ENCODE data around the gene GLIPR1L2.
"Not testable (repeated sequence)": the region's sequence is repeated elsewhere in the genome, so short reads cannot be mapped to it uniquely, and the experiment has no call there.

Gene GLIPR1L2

DNA sequence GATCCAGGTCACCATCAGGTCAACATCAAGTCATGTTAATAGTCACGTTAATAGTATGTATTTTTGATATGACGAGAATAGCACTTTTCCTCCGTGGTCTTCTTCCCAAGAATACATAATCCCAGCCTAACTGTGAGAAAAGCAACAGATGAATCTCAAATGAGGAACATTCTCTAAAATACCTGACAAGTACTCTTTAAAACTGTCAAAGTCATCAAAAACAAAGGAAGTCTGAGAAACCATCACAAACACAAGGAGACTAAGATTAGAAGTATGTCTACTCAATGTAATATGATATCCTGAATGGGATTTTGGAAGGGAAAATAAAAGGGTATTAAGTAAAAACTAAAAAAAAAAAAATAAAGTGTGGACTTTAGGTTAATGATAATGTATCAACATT lies 52.8 kb downstream of the GLIPR1L2 start:
- H3K9me3 ChIP-seq (ENCODE audit: control insufficient read depth in 1 of 2, low read length in 2 of 2): no peaks in the 10 kb centered on the region
- H3K27ac ChIP-seq (ENCODE audit: low read depth, low read length): no peak overlapping the region
- peaks cover 0 to 5% of the 10 kb centered on the region in 2 donors for H3K4me1 ChIP-seq (ENCODE audit: control insufficient read depth in 1 of 2, insufficient read depth in 2 of 2, low read length in 2 of 2)
- no peaks in the 10 kb centered on the region for H3K36me3 ChIP-seq (ENCODE audit: control insufficient read depth in 1 of 2, insufficient read depth in 2 of 2, low read length in 2 of 2)
- H3K27me3 ChIP-seq (ENCODE audit: control insufficient read depth in 1 of 2, insufficient read depth in 2 of 2, low read length in 2 of 2): no peaks in the 10 kb centered on the region
- no peak overlapping the region for H3K4me3 ChIP-seq (ENCODE audit: low read depth in 1 of 2, low read length in 2 of 2)
- no peak overlapping the region for H3K9ac ChIP-seq (ENCODE audit: low read depth in 1 of 2, low read length in 2 of 2)

DNA sequence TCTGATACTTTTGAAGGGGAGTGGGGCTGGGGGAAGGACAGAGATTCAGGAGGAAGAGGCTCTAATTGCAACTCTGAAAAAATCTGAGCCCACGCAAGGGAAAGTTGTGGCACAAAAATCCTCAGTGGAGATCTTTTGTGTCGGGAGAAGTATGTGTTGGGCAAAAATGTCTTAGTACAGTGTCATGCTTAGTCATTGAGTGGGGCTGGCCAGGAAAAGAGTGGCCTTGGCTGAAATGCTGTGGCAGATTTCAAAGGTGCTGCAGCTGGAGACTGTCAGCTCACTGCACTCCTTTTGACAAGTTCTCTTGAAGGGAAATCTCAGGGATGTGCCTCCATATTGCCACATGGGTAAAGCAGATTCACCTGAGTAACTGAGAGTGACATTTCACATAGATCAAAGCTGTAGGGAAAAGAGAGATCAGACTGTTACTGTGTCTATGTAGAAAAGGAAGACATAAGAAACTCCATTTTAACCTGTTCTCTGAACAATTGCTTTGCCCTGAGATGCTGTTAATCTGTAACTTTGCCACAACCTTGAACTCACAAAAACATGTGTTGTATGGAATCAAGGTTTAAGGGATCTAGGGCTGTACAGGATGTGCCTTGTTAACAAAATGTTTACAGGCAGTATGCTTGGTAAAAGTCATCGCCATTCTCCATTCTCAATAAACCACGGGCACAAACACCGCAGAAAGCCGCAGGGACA lies 53.7 kb downstream of the GLIPR1L2 start:
- Histone ChIP-seq H3K9ac (ENCODE audit: low read depth in 1 of 2, low read length in 2 of 2) (no peak overlapping the region), H3K4me1 (ENCODE audit: control insufficient read depth in 1 of 2, insufficient read depth in 2 of 2, low read length in 2 of 2) (peaks cover 0 to 5% of the 10 kb centered on the region in 2 donors), H3K9me3 (ENCODE audit: control insufficient read depth in 1 of 2, low read length in 2 of 2) (no peaks in the 10 kb centered on the region), H3K4me3 (ENCODE audit: low read depth in 1 of 2, low read length in 2 of 2) (no peak overlapping the region), H3K27me3 (ENCODE audit: control insufficient read depth in 1 of 2, insufficient read depth in 2 of 2, low read length in 2 of 2) (no peaks in the 10 kb centered on the region), H3K27ac (ENCODE audit: low read depth, low read length) (no peak overlapping the region), H3K36me3 (ENCODE audit: control insufficient read depth in 1 of 2, insufficient read depth in 2 of 2, low read length in 2 of 2) (no peaks in the 10 kb centered on the region)

DNA sequence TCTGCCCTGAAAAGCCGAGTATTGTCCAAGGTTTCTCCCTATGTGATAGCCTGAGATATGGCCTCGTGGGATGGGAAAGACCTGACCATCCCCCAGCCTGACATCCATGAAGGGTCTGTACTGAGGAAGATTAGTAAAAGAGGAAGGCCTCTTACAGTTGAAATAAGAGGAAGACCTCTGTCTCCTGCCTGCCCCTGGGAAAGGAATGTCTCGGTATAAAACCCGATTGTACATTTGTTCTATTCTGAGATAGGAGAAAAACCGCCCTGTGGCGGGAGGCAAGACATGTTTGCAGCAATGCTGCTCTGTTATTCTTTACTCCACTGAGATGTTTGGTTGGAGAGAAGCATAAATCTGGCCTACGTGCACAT lies 54.2 kb downstream of the GLIPR1L2 start:
- H3K27me3 ChIP-seq (ENCODE audit: control insufficient read depth in 1 of 2, insufficient read depth in 2 of 2, low read length in 2 of 2); H3K9me3 ChIP-seq (ENCODE audit: control insufficient read depth in 1 of 2, low read length in 2 of 2); H3K4me3 ChIP-seq (ENCODE audit: low read depth in 1 of 2, low read length in 2 of 2); H3K27ac ChIP-seq (ENCODE audit: low read depth, low read length); H3K4me1 ChIP-seq (ENCODE audit: control insufficient read depth in 1 of 2, insufficient read depth in 2 of 2, low read length in 2 of 2); H3K36me3 ChIP-seq (ENCODE audit: control insufficient read depth in 1 of 2, insufficient read depth in 2 of 2, low read length in 2 of 2); H3K9ac ChIP-seq (ENCODE audit: low read depth in 1 of 2, low read length in 2 of 2): not testable (repeated sequence)

DNA sequence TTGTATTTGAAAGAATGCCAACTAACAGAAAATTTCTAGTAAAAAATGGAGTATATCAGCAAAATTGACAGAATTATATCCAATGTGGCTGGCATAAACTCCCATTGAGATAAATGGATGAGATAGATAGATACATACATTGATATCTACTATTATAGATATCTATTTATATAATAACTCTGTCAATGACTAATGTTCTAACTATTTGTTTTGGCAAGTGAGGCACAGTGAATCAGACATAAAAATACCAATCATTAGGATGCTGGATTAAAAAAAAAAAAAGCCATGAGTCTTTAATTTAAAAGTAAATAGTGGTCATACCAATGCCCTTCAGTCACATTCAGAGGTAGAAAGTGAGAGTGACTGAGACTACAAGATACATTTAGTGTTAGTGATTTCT lies 56.0 kb downstream of the GLIPR1L2 start:
- Histone ChIP-seq H3K36me3 (ENCODE audit: control insufficient read depth in 1 of 2, insufficient read depth in 2 of 2, low read length in 2 of 2) (no peaks in the 10 kb centered on the region), H3K9me3 (ENCODE audit: control insufficient read depth in 1 of 2, low read length in 2 of 2) (no peaks in the 10 kb centered on the region), H3K4me3 (ENCODE audit: low read depth in 1 of 2, low read length in 2 of 2) (no peak overlapping the region), H3K4me1 (ENCODE audit: control insufficient read depth in 1 of 2, insufficient read depth in 2 of 2, low read length in 2 of 2) (peaks cover 0 to 5% of the 10 kb centered on the region in 2 donors), H3K27me3 (ENCODE audit: control insufficient read depth in 1 of 2, insufficient read depth in 2 of 2, low read length in 2 of 2) (no peaks in the 10 kb centered on the region), H3K9ac (ENCODE audit: low read depth in 1 of 2, low read length in 2 of 2) (no peak overlapping the region), H3K27ac (ENCODE audit: low read depth, low read length) (no peak overlapping the region)

DNA sequence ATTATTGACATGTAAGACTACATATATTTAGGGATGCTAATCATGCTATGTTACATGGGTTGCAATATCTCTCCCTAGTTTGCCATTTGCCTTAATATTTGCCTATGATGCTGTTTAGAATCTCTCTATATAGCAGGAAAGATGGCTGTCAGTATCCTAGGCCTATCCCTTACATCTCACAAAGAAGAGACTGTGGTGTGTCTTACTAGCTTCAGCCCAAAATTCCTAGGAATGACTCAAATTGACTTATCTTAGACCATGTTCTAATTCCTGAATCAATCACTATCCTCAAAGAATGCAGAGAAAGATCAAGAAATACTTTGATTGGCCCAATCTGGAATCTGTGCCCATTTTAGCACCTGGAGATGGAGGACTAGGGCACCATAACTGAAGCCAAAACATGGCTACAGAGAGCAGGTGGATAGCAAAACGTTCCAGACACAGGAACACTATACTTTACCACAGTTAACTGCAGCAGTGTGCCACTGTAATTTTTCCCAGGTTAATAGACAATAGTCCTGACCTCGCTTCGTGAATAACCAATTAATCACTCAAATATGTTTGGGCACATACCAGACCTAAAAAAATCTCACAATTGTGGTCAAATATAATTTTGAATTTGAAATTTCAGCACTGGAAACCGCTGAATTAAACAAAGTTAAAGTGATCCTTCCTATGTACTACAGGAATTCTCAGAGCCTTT lies 57.0 kb downstream of the GLIPR1L2 start:
- Histone ChIP-seq H3K9me3 (ENCODE audit: control insufficient read depth in 1 of 2, low read length in 2 of 2) (no peaks in the 10 kb centered on the region), H3K27ac (ENCODE audit: low read depth, low read length) (no peak overlapping the region), H3K36me3 (ENCODE audit: control insufficient read depth in 1 of 2, insufficient read depth in 2 of 2, low read length in 2 of 2) (no peaks in the 10 kb centered on the region), H3K9ac (ENCODE audit: low read depth in 1 of 2, low read length in 2 of 2) (no peak overlapping the region), H3K4me1 (ENCODE audit: control insufficient read depth in 1 of 2, insufficient read depth in 2 of 2, low read length in 2 of 2) (peaks cover 0 to 3% of the 10 kb centered on the region in 2 donors), H3K4me3 (ENCODE audit: low read depth in 1 of 2, low read length in 2 of 2) (no peak overlapping the region), H3K27me3 (ENCODE audit: control insufficient read depth in 1 of 2, insufficient read depth in 2 of 2, low read length in 2 of 2) (no peaks in the 10 kb centered on the region)

DNA sequence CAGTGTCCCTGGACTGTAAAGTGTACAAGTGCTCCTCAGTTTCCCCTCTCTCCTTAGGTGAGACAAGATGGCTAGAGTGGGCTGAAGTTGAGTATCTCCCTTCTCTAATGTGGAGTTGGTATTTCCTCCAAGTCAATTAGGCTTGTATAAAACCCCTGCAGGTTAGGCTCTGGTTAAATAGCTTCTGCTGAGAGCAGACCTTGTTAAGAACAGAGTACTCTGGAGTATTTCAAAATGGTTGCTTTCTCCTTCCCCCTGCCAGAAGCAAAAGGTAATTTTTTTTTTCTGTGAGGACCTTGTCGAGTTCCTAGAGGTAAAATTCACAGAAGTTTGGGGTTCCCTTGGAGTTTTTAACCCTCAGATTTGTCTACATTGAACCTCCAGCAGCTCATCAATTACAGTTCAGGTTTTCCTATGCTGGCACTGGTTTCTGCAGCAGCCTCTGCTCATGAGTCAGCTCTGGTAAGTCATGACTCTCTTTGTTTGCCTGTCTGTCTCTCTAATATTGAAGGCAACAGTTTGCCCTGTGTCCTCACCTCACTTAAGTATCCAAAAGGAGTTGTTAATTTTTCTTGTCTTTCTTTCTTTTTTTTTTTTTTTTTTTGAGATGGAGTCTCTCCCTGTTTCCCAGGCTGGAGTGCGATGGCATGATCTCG lies 61.9 kb downstream of the GLIPR1L2 start:
- Histone ChIP-seq H3K4me3 (ENCODE audit: low read depth in 1 of 2, low read length in 2 of 2) (no peak overlapping the region), H3K36me3 (ENCODE audit: control insufficient read depth in 1 of 2, insufficient read depth in 2 of 2, low read length in 2 of 2) (no peaks in the 10 kb centered on the region), H3K27me3 (ENCODE audit: control insufficient read depth in 1 of 2, insufficient read depth in 2 of 2, low read length in 2 of 2) (no peaks in the 10 kb centered on the region), H3K9me3 (ENCODE audit: control insufficient read depth in 1 of 2, low read length in 2 of 2) (no peaks in the 10 kb centered on the region), H3K27ac (ENCODE audit: low read depth, low read length) (no peak overlapping the region), H3K9ac (ENCODE audit: low read depth in 1 of 2, low read length in 2 of 2) (no peak overlapping the region), H3K4me1 (ENCODE audit: control insufficient read depth in 1 of 2, insufficient read depth in 2 of 2, low read length in 2 of 2) (no peaks in the 10 kb centered on the region)

DNA sequence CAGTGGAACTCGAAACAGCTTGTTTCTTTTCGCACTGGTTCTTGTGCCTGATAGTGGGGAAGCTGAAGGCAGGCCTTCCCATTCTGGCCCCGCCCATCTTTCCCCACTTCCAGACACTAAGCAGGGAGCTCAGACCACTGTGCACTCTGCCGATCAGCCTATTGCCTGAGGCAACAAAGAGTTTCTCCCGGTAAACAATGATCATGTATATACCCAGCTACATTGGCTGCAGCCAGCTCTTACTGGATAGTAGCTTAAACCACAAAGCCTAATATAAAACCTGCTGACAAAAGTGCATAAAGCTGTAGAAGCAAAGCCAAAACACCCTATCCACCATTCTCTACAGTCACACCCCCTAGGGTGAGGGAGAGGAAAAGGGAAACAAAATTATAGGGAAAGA lies 65.0 kb downstream of the GLIPR1L2 start:
- H3K27me3 ChIP-seq (ENCODE audit: control insufficient read depth in 1 of 2, insufficient read depth in 2 of 2, low read length in 2 of 2): no peaks in the 10 kb centered on the region
- H3K4me1 ChIP-seq (ENCODE audit: control insufficient read depth in 1 of 2, insufficient read depth in 2 of 2, low read length in 2 of 2): no peaks in the 10 kb centered on the region
- peaks cover 3% of the 10 kb centered on the region in 2 donors for H3K9me3 ChIP-seq (ENCODE audit: control insufficient read depth in 1 of 2, low read length in 2 of 2)
- no peaks in the 10 kb centered on the region for H3K36me3 ChIP-seq (ENCODE audit: control insufficient read depth in 1 of 2, insufficient read depth in 2 of 2, low read length in 2 of 2)
- H3K27ac ChIP-seq (ENCODE audit: low read depth, low read length): no peak overlapping the region
- no peak overlapping the region for H3K4me3 ChIP-seq (ENCODE audit: low read depth in 1 of 2, low read length in 2 of 2)
- no peak overlapping the region for H3K9ac ChIP-seq (ENCODE audit: low read depth in 1 of 2, low read length in 2 of 2)

DNA sequence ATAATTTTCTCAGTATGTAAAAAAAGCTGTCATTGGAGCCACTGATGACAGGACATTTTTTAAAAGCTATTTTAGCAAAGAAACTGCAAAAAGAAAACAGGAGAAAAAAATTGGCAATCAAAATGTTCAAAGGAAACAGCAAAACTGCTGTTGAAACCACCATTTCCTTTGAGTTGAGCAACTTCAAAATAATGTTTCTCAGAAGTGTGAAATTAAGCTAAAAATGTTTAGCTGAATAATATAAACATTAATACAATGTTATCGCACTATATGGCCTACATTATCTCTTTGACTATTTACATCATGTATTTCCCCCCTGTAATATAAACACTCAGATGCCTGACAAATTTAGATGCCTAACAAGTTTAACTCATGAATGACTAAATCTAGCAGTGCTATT lies 66.3 kb downstream of the GLIPR1L2 start:
- Histone ChIP-seq H3K9ac (ENCODE audit: low read depth in 1 of 2, low read length in 2 of 2) (no peak overlapping the region), H3K27me3 (ENCODE audit: control insufficient read depth in 1 of 2, insufficient read depth in 2 of 2, low read length in 2 of 2) (no peaks in the 10 kb centered on the region), H3K9me3 (ENCODE audit: control insufficient read depth in 1 of 2, low read length in 2 of 2) (peaks cover 3% of the 10 kb centered on the region in 2 donors), H3K36me3 (ENCODE audit: control insufficient read depth in 1 of 2, insufficient read depth in 2 of 2, low read length in 2 of 2) (no peaks in the 10 kb centered on the region), H3K4me3 (ENCODE audit: low read depth in 1 of 2, low read length in 2 of 2) (no peak overlapping the region), H3K4me1 (ENCODE audit: control insufficient read depth in 1 of 2, insufficient read depth in 2 of 2, low read length in 2 of 2) (no peaks in the 10 kb centered on the region), H3K27ac (ENCODE audit: low read depth, low read length) (no peak overlapping the region)

DNA sequence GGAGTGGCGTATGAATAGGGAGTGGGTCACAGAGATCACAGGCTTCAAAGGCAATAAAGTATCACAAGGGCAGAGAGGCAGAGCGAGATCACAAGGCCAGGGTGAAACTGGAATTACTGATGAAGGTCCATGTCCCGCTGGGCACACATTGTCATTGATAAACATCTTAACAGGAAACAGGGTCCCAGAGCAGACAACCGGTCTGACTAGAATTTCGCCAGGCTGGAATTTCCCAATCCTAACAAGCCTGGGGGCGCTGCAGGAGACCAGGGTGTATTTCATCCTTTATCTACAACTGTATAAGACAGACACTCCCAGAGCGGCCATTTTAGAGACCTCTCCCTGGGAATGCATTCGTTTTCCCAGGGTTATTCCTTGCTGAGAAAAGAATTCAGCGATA lies 67.0 kb downstream of the GLIPR1L2 start:
- H3K9me3 ChIP-seq (ENCODE audit: control insufficient read depth in 1 of 2, low read length in 2 of 2); H3K27ac ChIP-seq (ENCODE audit: low read depth, low read length); H3K4me1 ChIP-seq (ENCODE audit: control insufficient read depth in 1 of 2, insufficient read depth in 2 of 2, low read length in 2 of 2); H3K4me3 ChIP-seq (ENCODE audit: low read depth in 1 of 2, low read length in 2 of 2); H3K27me3 ChIP-seq (ENCODE audit: control insufficient read depth in 1 of 2, insufficient read depth in 2 of 2, low read length in 2 of 2); H3K36me3 ChIP-seq (ENCODE audit: control insufficient read depth in 1 of 2, insufficient read depth in 2 of 2, low read length in 2 of 2); H3K9ac ChIP-seq (ENCODE audit: low read depth in 1 of 2, low read length in 2 of 2): not testable (repeated sequence)

DNA sequence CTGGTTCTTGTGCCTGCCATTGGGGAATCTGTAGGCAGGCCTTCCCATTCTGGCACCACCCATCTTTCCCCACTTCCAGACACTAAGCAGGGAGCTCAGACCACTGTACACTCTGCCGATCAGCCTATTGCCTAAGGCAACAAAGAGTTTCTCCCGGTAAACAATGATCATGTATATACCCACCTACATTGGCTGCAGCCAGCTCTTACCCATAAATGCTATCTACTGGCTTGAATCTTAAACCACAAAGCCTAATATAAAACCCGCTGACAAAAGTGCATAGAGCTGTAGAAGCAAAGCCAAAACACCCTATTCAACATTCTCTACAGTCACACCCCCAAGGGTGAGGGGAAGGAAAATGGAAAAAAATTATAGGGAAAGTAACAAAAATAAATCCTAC lies 68.9 kb downstream of the GLIPR1L2 start:
- Histone ChIP-seq H3K9ac (ENCODE audit: low read depth in 1 of 2, low read length in 2 of 2) (no peak overlapping the region), H3K27ac (ENCODE audit: low read depth, low read length) (no peak overlapping the region), H3K4me1 (ENCODE audit: control insufficient read depth in 1 of 2, insufficient read depth in 2 of 2, low read length in 2 of 2) (no peaks in the 10 kb centered on the region), H3K36me3 (ENCODE audit: control insufficient read depth in 1 of 2, insufficient read depth in 2 of 2, low read length in 2 of 2) (no peaks in the 10 kb centered on the region), H3K9me3 (ENCODE audit: control insufficient read depth in 1 of 2, low read length in 2 of 2) (peaks cover 3% of the 10 kb centered on the region in 2 donors), H3K4me3 (ENCODE audit: low read depth in 1 of 2, low read length in 2 of 2) (no peak overlapping the region), H3K27me3 (ENCODE audit: control insufficient read depth in 1 of 2, insufficient read depth in 2 of 2, low read length in 2 of 2) (no peaks in the 10 kb centered on the region)

Data from duodenal mucosa (tissue), 2 donors.